C4-2B (cell line): ENCODE measurements around the gene CCDC159.

Source experiments
- H3K27ac ChIP-seq: fragments of 450-650 bp; 2 replicates; pipeline ENCODE4 v1.5.1; 2017
- ZFX ChIP-seq: fragments of 450-650 bp; IDR thresholded peaks from 2 replicates; pipeline ENCODE4 v1.6.1; 2017
- TF ChIP-seq, protein P1 (sequence below): fragments of 450-650 bp; conservative IDR thresholded peaks from 2 replicates; pipeline ENCODE4 v1.5.1; 2017; ENCODE audit warnings: mild to moderate bottlenecking

Gene CCDC159

DNA sequence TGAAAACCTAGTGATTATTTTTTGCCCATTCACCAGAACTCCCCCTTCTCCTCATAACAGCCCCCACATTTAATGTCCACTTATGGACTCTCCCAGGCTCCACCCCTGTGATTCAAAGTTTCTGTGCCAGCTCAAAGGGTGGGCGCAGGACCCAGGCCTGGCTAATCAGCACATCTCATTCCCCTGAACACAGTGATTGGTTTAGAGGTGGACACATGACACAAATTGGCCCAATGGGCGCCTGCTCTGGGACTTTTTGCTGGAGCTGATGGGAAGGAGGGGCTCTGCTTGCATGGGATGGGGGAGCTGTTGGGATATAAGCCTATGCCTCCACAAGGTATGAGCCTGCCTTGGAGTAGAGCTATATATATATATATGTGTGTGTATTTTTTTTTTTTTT, 44.0 kb downstream of the CCDC159 start:
- TF ChIP-seq, protein P1, sequence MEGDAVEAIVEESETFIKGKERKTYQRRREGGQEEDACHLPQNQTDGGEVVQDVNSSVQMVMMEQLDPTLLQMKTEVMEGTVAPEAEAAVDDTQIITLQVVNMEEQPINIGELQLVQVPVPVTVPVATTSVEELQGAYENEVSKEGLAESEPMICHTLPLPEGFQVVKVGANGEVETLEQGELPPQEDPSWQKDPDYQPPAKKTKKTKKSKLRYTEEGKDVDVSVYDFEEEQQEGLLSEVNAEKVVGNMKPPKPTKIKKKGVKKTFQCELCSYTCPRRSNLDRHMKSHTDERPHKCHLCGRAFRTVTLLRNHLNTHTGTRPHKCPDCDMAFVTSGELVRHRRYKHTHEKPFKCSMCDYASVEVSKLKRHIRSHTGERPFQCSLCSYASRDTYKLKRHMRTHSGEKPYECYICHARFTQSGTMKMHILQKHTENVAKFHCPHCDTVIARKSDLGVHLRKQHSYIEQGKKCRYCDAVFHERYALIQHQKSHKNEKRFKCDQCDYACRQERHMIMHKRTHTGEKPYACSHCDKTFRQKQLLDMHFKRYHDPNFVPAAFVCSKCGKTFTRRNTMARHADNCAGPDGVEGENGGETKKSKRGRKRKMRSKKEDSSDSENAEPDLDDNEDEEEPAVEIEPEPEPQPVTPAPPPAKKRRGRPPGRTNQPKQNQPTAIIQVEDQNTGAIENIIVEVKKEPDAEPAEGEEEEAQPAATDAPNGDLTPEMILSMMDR = no peak
- TF ChIP-seq ZFX = no peak
- no peak overlapping the region for H3K27ac ChIP-seq

DNA sequence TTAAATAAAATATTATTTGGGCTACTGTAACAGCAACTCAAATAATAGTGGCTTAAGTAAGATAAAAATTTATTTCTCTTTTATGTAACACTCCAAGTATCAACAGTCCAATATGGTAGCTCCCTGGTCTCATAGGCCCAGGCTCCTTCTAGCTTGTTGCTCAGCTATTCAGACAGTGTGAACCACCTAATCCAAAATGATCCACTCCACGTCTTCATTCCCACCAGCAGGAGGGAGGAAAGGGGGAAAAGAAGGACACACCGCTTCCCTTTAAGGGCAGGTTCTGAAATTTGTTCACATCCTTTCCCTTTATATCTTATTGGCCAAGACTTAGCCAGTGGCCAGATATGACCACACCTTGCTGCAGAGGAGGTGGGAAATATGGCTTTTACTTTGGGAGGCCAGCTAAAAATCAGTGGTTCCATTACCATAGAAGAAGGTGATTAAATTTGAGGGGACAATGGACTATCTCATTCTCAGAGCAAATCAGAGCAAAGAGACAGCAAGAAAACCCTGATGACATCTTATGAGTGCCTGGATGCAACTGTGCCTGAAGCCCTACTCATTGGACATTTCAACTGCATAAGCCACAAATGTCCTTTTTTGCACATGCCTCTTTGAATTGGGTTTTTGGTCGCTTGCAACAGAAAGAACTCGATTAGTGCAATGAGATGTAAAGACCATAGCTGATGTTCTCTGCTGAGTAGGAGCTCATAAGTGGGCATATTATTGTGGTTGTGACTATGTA, 44.8 kb downstream of the CCDC159 start:
- H3K27ac ChIP-seq = no peak overlapping the region
- TF ChIP-seq ZFX = no peak
- TF ChIP-seq, protein P1 = no peak

DNA sequence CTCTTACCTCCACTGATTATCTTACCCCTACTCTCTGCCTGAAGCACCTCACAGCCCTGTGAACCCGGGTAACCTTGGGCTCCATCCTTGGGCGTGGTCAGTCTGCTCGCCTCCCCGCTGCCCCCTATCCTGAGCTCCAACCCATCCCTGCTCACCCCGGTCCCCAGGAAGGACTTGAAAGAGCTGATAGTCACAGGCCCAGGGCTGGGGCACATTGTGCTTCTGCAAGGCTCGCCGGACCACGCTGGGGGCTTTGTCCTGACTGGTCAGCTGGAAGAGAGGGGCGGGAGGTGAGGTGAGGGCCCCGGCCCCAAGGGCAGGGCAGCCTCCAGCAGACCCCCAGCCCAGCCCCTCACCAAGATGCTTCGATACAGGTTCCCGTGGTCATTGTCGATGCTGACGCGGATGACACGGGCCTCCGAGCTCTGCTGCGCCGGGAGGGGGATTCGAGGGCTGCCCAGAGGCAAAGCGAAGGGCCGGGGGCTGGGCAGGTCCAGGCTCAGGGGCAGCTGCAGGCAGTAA, 50.8 kb downstream of the CCDC159 start:
- no peak overlapping the region for H3K27ac ChIP-seq
- TF ChIP-seq, protein P1 = no peak
- no peak for TF ChIP-seq ZFX

DNA sequence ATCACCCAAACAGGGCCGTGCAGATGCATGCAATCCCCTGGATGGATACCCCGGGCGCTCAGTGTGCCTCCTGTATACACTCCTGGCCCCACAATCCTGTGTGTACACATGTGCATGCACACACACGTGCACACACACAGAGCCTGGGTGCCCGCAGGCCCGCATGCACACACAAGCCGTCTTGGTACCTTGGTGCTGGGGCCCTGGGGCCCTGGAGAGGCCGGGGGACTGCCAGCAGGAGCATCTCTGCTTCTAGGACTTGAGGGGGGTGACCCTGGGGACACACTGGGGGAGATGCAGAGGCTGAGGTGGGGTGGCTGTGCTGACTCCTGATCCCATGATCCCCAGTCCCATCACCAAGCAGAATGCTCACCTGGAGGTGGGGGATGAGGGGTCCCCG, 53.3 kb downstream of the CCDC159 start:
- TF ChIP-seq, protein P1 = no peak
- TF ChIP-seq ZFX = no peak
- no peak overlapping the region for H3K27ac ChIP-seq

DNA sequence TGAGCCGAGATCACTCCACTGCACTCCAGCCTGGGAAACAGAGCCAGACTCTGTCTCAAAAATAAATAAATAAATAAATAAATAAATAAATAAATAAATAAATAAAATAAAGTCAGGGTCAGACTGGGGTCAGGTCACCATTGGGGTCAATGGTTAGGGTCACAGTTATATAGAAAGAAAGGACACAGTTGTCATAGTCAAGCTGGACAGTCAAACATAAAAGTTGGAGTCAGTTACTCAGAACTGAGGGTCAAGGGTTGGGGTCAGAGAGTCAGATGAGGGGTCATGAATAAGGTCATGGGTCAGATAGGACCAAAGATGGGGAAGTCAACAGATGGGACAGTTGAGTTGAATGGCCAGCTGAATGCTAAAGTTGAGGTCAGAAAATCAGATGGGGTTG, 54.5 kb downstream of the CCDC159 start:
- no peak overlapping the region for H3K27ac ChIP-seq
- TF ChIP-seq, protein P1 = no peak
- TF ChIP-seq ZFX = no peak

DNA sequence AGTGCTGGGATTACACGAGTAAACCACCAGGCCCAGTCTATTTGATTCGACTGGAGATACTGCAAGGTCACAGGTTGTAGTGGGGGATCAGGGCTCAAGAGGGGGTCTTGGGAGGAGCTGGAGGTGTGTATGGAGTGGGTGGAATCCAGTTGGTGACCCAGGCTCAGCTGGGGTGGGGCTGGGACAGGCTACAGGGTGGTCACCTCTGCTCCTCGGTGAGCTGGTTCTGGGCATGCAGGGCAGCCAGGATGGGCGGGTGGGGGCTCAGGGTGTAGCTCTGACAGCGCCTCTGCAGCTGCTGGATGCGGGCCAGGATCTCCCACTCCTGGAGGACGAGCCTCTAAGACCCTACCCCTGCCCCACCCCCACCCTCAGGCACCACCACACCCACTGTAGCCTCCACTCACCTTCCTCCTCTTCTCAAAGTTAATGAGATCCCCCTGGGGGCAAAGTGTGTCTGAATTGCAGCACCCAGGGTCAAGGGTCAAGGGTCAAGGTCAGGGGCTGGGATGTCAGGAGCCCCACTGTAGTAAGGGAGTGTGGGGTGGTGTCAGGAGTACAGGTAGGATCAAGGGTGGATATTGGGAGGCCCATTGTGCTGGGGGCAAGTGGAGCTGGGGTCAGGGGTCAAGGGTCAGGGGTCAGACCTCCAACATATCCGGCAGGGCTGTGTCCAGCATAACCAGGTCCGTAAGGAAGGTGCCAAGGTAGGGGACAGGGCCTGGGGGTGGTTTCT, 55.7 kb downstream of the CCDC159 start:
- TF ChIP-seq, protein P1 = no peak
- no peak for TF ChIP-seq ZFX
- no peak overlapping the region for H3K27ac ChIP-seq
